ENCODE measurements around the gene LIAS. TPM values are rescaled to one million over a fixed set of nuclear protein-coding genes. Genes with fewer than 3 reads are reported as not detected.
"Not testable (repeated sequence)": the region's sequence is repeated elsewhere in the genome, so short reads cannot be mapped to it uniquely, and the experiment has no call there.

The LIAS gene
- total RNA-seq, 1 donor from 2014 or later: 22.0 TPM

DNA sequence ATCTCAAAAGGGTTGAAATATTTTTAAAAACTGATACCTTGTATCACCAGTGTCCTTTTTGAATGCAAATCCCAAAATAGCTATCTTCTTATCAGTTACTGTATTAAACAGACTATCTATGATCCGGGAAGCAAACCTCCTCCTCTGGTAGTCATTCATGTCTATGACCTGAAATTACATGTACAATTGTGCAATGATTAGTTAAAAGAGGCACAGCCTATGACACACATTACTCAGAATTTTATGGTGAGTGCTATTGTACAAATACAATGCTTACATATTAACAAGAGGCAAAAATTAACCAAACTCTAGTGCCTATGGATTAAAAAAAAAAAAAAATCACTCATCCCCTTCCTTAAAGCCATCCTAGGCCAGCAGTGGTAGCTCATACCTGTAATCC lies 46.7 kb downstream of the LIAS start:
- Mint-ChIP-seq H3K27me3 (no peaks in the 10 kb centered on the region), H3K36me3 (peaks cover 45% of the 10 kb centered on the region), H3K9me3 (no peaks in the 10 kb centered on the region), H3K4me3 (no peak overlapping the region), H3K27ac (no peak overlapping the region), H3K4me1 (ENCODE audit: unreplicated experiment) (no peaks in the 10 kb centered on the region)
- no peak for DNase-seq (ENCODE audit: extremely low spot score, unreplicated experiment)
- TF ChIP-seq, protein P1, sequence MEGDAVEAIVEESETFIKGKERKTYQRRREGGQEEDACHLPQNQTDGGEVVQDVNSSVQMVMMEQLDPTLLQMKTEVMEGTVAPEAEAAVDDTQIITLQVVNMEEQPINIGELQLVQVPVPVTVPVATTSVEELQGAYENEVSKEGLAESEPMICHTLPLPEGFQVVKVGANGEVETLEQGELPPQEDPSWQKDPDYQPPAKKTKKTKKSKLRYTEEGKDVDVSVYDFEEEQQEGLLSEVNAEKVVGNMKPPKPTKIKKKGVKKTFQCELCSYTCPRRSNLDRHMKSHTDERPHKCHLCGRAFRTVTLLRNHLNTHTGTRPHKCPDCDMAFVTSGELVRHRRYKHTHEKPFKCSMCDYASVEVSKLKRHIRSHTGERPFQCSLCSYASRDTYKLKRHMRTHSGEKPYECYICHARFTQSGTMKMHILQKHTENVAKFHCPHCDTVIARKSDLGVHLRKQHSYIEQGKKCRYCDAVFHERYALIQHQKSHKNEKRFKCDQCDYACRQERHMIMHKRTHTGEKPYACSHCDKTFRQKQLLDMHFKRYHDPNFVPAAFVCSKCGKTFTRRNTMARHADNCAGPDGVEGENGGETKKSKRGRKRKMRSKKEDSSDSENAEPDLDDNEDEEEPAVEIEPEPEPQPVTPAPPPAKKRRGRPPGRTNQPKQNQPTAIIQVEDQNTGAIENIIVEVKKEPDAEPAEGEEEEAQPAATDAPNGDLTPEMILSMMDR (conservative IDR thresholded peaks at IDR 0.05): no peak

DNA sequence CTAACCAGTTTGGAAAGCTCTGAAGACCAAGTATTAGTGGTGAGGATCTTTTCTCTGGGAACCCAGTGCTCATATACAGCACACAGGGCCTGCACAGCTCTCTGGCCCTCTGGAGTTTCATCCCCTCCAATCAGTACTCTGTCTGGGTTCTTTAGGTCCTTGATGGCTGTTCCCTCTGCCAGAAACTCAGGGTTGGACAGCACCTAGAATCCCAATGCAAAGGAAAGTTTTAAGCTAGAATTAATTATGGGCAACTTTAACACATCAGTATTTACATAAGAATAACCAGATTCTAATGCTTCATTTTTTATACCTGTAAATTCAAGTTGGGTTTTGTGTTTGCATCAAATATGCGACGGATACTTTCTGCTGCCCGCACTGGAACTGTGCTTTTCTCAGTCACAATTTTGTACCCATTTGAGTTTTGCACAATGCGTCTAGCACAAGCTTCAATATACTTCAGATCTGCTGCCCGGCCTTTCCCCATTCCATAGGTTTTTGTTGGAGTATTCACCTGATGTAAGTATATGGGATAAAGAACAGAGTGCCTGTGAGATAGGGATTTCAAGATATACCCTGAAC lies 51.6 kb downstream of the LIAS start:
- no peak overlapping the region for H3K27ac Mint-ChIP-seq
- no peaks in the 10 kb centered on the region for H3K4me1 Mint-ChIP-seq (ENCODE audit: unreplicated experiment)
- TF ChIP-seq, protein P1 (conservative IDR thresholded peaks at IDR 0.05): no peak
- peaks cover 32% of the 10 kb centered on the region for H3K36me3 Mint-ChIP-seq
- H3K9me3 Mint-ChIP-seq: no peaks in the 10 kb centered on the region
- DNase-seq (ENCODE audit: extremely low spot score, unreplicated experiment): no peak
- no peaks in the 10 kb centered on the region for H3K27me3 Mint-ChIP-seq
- no peak overlapping the region for H3K4me3 Mint-ChIP-seq

DNA sequence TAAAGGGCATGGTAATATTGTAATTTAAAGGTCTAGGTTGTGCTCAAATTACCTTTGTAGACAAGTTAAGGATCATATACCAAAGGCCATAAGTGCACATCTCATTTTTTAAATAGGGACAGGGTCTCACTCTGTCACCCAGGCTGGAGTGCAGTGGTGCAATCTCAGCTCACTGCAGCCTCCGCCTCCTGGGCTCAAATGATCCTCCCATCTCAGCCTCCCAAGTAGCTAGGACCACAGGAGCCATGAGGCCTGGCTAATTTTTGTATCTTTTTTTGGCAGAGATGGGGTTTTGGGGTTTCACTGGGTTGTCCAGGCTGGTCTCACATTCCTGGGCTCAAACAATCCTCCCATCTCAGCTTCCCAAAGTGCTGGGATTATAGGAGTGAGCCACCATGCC lies 55.4 kb downstream of the LIAS start:
- peaks cover 30% of the 10 kb centered on the region for H3K36me3 Mint-ChIP-seq
- not testable (repeated sequence) for H3K4me3 Mint-ChIP-seq; H3K9me3 Mint-ChIP-seq; H3K4me1 Mint-ChIP-seq (ENCODE audit: unreplicated experiment); H3K27ac Mint-ChIP-seq; H3K27me3 Mint-ChIP-seq; DNase-seq (ENCODE audit: extremely low spot score, unreplicated experiment)

DNA sequence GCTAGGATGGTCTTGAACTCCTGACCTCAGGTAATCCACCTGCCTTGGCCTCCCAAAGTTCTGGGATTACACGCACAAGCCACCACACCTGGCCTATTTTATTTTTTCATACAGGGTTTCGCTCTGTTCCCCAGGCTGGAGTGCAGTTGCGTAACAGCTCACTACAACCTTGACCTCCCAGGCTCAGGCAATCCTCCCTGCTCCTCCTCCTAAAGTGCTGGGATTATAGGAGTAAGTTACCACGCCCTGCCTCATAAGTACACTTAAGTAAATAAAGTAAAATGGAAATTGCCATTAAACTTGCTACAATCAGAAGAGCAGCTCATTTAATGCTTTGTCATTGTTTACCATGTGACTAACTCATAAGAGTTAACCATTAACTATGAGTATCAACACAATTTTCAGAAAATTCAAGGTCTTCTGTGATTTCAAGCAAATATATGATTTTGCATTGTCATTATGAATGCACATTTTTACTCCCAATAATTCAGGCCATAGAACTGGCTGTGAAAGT lies 56.1 kb downstream of the LIAS start:
- TF ChIP-seq, protein P1 (conservative IDR thresholded peaks at IDR 0.05): no peak

DNA sequence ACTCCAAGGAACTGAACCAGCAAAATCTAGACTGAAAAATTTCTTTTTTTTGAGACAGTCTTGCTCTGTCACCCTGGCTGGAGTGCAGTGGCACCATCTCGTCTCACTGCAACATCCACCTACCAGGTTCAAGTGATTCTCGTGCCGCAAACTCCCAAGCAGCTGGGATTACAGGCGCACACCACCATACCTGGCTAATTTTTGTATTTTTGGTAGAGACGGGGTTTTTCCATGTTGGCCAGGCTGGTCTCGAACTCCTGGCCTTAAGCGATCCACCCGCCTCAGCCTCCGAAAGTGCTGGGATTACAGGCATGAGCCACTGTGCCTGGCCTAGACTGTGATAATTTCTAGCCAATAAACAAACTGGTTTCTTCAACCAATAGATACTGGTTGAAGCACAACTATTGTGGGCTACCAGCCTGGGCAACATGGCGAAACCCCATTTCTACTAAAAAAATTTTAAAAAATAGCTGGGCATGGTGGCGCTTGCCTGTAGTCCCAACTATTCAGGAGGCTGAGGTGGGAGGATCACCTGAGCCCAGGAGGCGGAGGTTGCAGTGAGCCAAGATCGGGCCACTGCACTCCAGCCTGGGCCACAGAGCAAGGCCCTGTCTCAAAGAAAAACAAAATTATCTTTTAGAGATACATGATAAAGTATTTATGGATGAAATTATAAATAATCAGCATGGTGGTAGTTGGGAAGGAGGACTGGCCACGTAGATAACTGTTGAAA lies 57.0 kb downstream of the LIAS start:
- H3K27me3 Mint-ChIP-seq; H3K9me3 Mint-ChIP-seq; H3K4me1 Mint-ChIP-seq (ENCODE audit: unreplicated experiment); DNase-seq (ENCODE audit: extremely low spot score, unreplicated experiment); H3K4me3 Mint-ChIP-seq: not testable (repeated sequence)
- H3K36me3 Mint-ChIP-seq: peaks cover 22% of the 10 kb centered on the region
- peak overlapping the region; percentile 66 for H3K27ac Mint-ChIP-seq

More for the DNA sequence above, 56.1 kb downstream of the LIAS start:
- peak overlapping the region; percentile 91 for H3K27ac Mint-ChIP-seq
- H3K4me1 Mint-ChIP-seq (ENCODE audit: unreplicated experiment): no peaks in the 10 kb centered on the region
- DNase-seq (ENCODE audit: extremely low spot score, unreplicated experiment): no peak
- H3K36me3 Mint-ChIP-seq: peaks cover 25% of the 10 kb centered on the region
- no peaks in the 10 kb centered on the region for H3K27me3 Mint-ChIP-seq
- no peaks in the 10 kb centered on the region for H3K9me3 Mint-ChIP-seq
- H3K4me3 Mint-ChIP-seq: no peak overlapping the region

DNA sequence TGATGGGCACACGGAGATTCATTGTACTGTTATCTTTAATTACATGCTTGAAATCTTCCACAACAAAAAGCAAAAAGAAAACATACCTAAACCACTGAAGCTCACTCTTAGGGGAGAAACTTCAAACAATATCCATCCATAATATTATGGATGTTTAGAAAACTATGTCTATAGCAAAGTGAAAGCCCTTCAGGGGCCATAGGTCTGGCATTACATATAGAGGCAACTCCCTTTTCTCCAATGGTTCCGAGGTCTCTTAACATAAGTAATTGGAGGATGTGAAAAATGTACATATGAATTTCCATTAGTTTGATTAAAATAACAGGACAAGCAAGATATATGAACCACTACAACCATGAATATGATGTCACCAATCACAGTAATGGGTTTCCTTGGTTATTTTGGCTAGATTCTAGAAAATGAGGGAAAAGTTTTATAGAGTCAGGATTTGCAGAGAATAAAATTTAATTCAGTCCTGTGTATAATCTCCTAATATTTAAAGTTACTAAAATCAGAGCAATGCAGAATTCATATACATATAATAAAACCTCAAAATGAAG lies 57.6 kb downstream of the LIAS start:
- Mint-ChIP-seq H3K4me3 (no peak overlapping the region), H3K4me1 (ENCODE audit: unreplicated experiment) (peaks cover 5% of the 10 kb centered on the region), H3K36me3 (peaks cover 26% of the 10 kb centered on the region), H3K27me3 (no peaks in the 10 kb centered on the region), H3K27ac (peak overlapping the region; percentile 66), H3K9me3 (no peaks in the 10 kb centered on the region)
- TF ChIP-seq, protein P1 (conservative IDR thresholded peaks at IDR 0.05): no peak
- DNase-seq (ENCODE audit: extremely low spot score, unreplicated experiment): no peak

All from type B pancreatic cell (in vitro differentiated cells).